LNCaP clone FGC (cell line): ENCODE data around the gene RNF133.
"Not testable (repeated sequence)": the region's sequence is repeated elsewhere in the genome, so short reads cannot be mapped to it uniquely, and the experiment has no call there.

ENCODE experiments used
- DNase-seq: peaks from one replicate; pipeline ENCODE4 v3.0.0-alpha.2; 2011; ENCODE audit warnings: low read depth
- H3K4me3 ChIP-seq: 2 replicates; pipeline ENCODE4 v1.5.1; 2011; ENCODE audit warnings: mild to moderate bottlenecking, low read depth, low read length, control low read depth
- CTCF ChIP-seq: IDR thresholded peaks from 2 replicates; pipeline ENCODE4 v1.5.1; 2012; ENCODE audit warnings: mild to moderate bottlenecking; ENCODE audit not compliant: control insufficient read depth, insufficient read depth; ENCODE audit errors: extremely low read depth

Gene RNF133

DNA sequence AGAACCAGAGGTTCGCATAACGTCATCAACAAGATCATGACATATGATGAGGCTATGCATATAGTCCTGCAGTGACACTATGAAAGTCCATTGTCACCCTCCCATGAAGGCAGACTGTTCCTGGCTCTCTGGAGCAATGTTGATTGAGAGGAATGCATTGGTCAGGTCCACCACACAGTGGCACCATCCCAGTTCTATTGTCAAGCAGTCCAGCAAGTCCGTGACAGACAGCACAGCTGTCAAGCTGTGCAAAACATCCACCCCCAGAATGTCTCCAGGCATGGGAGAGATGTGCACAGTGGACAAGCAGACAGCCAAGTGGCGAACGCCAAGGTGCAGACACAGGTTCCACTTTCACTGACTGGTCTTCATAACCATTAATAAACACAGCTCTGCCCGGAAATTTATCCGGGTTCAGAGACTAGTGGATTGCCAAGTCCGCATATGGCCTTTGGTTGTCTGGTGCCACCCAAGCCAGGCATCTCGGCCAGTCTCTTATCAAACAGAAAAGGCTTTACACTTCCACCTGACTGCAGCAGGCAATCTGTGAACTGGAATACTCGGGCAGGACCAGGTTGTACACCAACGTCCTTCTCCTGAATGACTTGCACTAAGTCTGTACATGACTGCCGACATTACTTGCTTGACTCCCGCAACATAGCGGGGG, 7.2 kb downstream of the RNF133 start:
- no peak for DNase-seq
- no peak for TF ChIP-seq CTCF

GRCh38 chr7:122689346-122690109, 9.4 kb downstream of the RNF133 start:
- DNase-seq: no peak

More for the DNA sequence above, 7.2 kb downstream of the RNF133 start:
- H3K4me3 ChIP-seq: no peak overlapping the region

DNA sequence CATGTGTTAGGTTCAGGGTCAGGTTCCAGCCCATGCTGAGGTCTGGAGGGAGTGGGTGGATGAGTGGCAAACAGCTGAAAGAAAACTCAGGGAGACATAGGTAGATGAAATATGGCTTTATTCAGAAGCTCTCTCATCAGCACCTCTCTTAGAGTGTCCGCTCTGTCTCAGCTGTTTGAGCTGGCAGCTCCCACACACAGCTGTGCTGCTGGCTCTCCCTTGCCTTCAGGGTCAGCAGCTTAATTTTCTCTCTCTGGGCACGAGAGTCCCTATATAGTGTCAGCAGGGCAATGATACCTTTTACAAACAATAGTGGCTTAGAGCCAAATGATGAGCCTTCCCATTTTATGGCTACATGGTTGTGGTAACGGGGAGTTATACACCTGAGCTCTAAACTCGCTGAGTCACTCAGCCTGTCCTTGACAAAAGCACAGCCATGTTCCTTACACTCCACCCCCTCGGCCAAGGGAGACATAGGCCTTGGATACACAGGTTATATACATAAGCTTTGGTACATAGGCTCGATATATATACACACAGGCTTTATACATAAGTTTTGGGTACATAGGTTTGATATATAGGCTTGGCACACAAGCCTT, 10.4 kb downstream of the RNF133 start:
- no peak overlapping the region for H3K4me3 ChIP-seq
- DNase-seq: no peak
- TF ChIP-seq CTCF: no peak

More at GRCh38 chr7:122689346-122690109, 9.4 kb downstream of the RNF133 start:
- TF ChIP-seq CTCF: no peak
- no peak overlapping the region for H3K4me3 ChIP-seq

- no peak for DNase-seq
- H3K4me3 ChIP-seq: no peak overlapping the region
- no peak for TF ChIP-seq CTCF
Measured at GRCh38 chr7:122686360-122686878, 12.5 kb downstream of the RNF133 start.

- DNase-seq: no peak
- no peak overlapping the region for H3K4me3 ChIP-seq
- no peak for TF ChIP-seq CTCF
Measured at GRCh38 chr7:122684504-122684903, 14.4 kb downstream of the RNF133 start.

GRCh38 chr7:122682815-122683550, 15.9 kb downstream of the RNF133 start:
- no peak for DNase-seq
- H3K4me3 ChIP-seq: no peak overlapping the region
- no peak for TF ChIP-seq CTCF

DNA sequence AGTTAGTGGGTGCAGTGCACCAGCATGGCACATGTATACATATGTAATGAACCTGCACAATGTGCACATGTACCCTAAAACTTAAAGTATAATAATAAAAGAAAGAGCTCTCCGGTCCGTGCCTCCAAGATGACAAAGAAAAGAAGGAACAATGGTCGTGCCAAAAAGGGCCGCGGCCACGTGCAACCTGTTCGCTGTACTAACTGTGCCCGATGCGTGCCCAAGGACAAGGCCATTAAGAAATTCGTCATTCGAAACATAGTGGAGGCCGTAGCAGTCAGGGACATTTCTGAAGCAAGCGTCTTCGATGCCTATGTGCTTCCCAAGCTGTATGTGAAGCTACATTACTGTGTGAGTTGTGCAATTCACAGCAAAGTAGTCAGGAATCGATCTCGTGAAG, 17.7 kb downstream of the RNF133 start:
- DNase-seq, H3K4me3 ChIP-seq: not testable (repeated sequence)
